Caco-2 (cell line): ENCODE measurements around the gene ZNF653. TPM values are rescaled to one million over a fixed set of nuclear protein-coding genes. Genes with fewer than 3 reads are reported as not detected.

ENCODE experiments used
- BruUV-seq: library from RNA; stranded (reverse); fragments of 400-500 nt; replicated peaks from 2 replicates; lab custom pipeline; 2021; lab: Mats Ljungman, UMichigan
- CTCF ChIA-PET: fragments of 300-600 bp; sonication (Branson Sonifier 250); formaldehyde crosslinking; loops from one replicate; lab custom pipeline; 2022; ENCODE audit warnings: antibody characterized with exemption; lab: Charles Lee
- POLR2A ChIA-PET: fragments of 300-600 bp; sonication (Branson Sonifier 250); formaldehyde crosslinking; loops from one replicate; lab custom pipeline; 2022; ENCODE audit warnings: antibody characterized with exemption; lab: Charles Lee
- DNase-seq, 2 experiments: peaks; one replicate each; pipeline versions ENCODE4 v3.0.0 to v3.0.0-alpha.2; 2020 to 2022
- H3K27me3 ChIP-seq: replicated peaks from 2 replicates; pipeline ENCODE4 v1.6.0; 2011; ENCODE audit warnings: low read length; ENCODE audit not compliant: control insufficient read depth, insufficient read depth
- H3K36me3 ChIP-seq: 2 replicates; pipeline ENCODE4 v1.5.1; 2011; ENCODE audit warnings: low read length; ENCODE audit not compliant: control insufficient read depth, insufficient read depth
- H3K4me1 ChIP-seq: fragments of 250-450 bp; sonication (Bioruptor Pico); 2 replicates; pipeline ENCODE4 v1.5.1; 2020; ENCODE audit warnings: mild to moderate bottlenecking
- H3K4me3 ChIP-seq: 2 replicates; pipeline ENCODE4 v1.5.1; 2011; ENCODE audit warnings: low read depth, mild to moderate bottlenecking, control low read depth, low read length
- H3K9me3 ChIP-seq: fragments of 250-450 bp; sonication (Bioruptor Pico); 2 replicates; pipeline ENCODE4 v1.5.1; 2020; ENCODE audit warnings: mild to moderate bottlenecking, moderate library complexity
- H3K27ac Mint-ChIP-seq: one replicate; pipeline ENCODE4 v1.8.0; 2022; ENCODE audit warnings: mixed read lengths; ENCODE audit not compliant: unreplicated experiment
- H3K27me3 Mint-ChIP-seq: one replicate; pipeline ENCODE4 v1.8.0; 2022; ENCODE audit warnings: mixed read lengths; ENCODE audit not compliant: insufficient read depth, unreplicated experiment
- H3K36me3 Mint-ChIP-seq: one replicate; pipeline ENCODE4 v1.8.0; 2022; ENCODE audit warnings: mild to moderate bottlenecking, mixed read lengths; ENCODE audit not compliant: insufficient read depth, unreplicated experiment
- H3K4me1 Mint-ChIP-seq: one replicate; pipeline ENCODE4 v1.8.0; 2022; ENCODE audit warnings: low read depth, mixed read lengths; ENCODE audit not compliant: unreplicated experiment
- H3K4me3 Mint-ChIP-seq: one replicate; pipeline ENCODE4 v1.8.0; 2022; ENCODE audit warnings: mild to moderate bottlenecking, moderate library complexity, mixed read lengths; ENCODE audit not compliant: unreplicated experiment
- H3K9me3 Mint-ChIP-seq: one replicate; pipeline ENCODE4 v1.8.0; 2022; ENCODE audit warnings: mixed read lengths; ENCODE audit not compliant: unreplicated experiment
- CTCF ChIP-seq, 2 experiments: fragments of 200-600 bp in 1 of 2; IDR thresholded peaks; 1 replicate in 1 of 2; 2 replicates in 1 of 2; pipeline versions ENCODE4 v1.5.1 to v1.8.0; 2011 to 2022; ENCODE audit warnings: antibody characterized with exemption in 1 of 2, control low read depth in 1 of 2, inconsistent platforms in 1 of 2, low read depth in 1 of 2, low read length in 1 of 2, mild to moderate bottlenecking in 1 of 2, moderate library complexity in 1 of 2; ENCODE audit not compliant: insufficient read depth in 1 of 2, severe bottlenecking in 1 of 2, unreplicated experiment in 1 of 2
- intact Hi-C: fragments of 100-400 bp; cut with micrococcal nuclease; formaldehyde crosslinking; loops from one replicate; pipeline ENCODE4 v1.10.0; 2022; ENCODE audit not compliant: unreplicated experiment
- total RNA-seq: library from RNA; stranded (reverse); gene quantifications from 2 replicates; pipeline ENCODE4 v1.2.3, GENCODE V29; 2022

ZNF653 gene
- total RNA-seq, 1 experiment from 2014 or later, result 6.1 TPM

GRCh38 chr19:11479898-11480714, 25.5 kb downstream of the ZNF653 start:
- no peaks in the 10 kb centered on the region for H3K9me3 ChIP-seq
- CTCF ChIA-PET, result interaction anchor here (0.6 to 1.3 kb wide), 5 partner anchors 45 to 186 kb away, joined by 3 to 11 read pairs (median 4); partner anchors contain the start of genes PRKCSH and SWSAP1
- H3K27me3 ChIP-seq, result no peaks in the 10 kb centered on the region; the same call in 1 of the 2 replicates
- H3K4me3 ChIP-seq, result peak overlapping the region; percentile 27
- no TSS peak for BruUV-seq
- DNase-seq, result no peak
- H3K9me3 Mint-ChIP-seq, result no peaks in the 10 kb centered on the region
- H3K4me3 Mint-ChIP-seq, result peak overlapping the region; percentile 40
- H3K36me3 Mint-ChIP-seq, result peaks cover 17% of the 10 kb centered on the region
- no peak overlapping the region for H3K27ac Mint-ChIP-seq
- H3K27me3 Mint-ChIP-seq, result peaks cover 9% of the 10 kb centered on the region
- no peaks in the 10 kb centered on the region for H3K36me3 ChIP-seq
- H3K4me1 ChIP-seq, result peaks cover 16% of the 10 kb centered on the region
- no peaks in the 10 kb centered on the region for H3K4me1 Mint-ChIP-seq
- intact Hi-C loops, result no loop called here
- POLR2A ChIA-PET, result no interaction called here
- no peak for TF ChIP-seq CTCF (IDR thresholded peaks at IDR 0.05; ENCODE audit: insufficient read depth in 1 of 2, low read depth in 1 of 2, low read length in 1 of 2, severe bottlenecking in 1 of 2, unreplicated experiment in 1 of 2)

GRCh38 chr19:11479090-11479897, 26.3 kb downstream of the ZNF653 start:
- H3K4me3 ChIP-seq, result peak overlapping the region; percentile 27
- H3K36me3 ChIP-seq, result no peaks in the 10 kb centered on the region
- H3K9me3 ChIP-seq, result no peaks in the 10 kb centered on the region
- peaks cover 16% of the 10 kb centered on the region for H3K4me1 ChIP-seq
- peak overlapping the region; percentile 61 for H3K4me3 Mint-ChIP-seq
- TF ChIP-seq CTCF (IDR thresholded peaks at IDR 0.05; ENCODE audit: insufficient read depth in 1 of 2, low read depth in 1 of 2, low read length in 1 of 2, severe bottlenecking in 1 of 2, unreplicated experiment in 1 of 2), result no peak
- ChIA-PET POLR2A (no interaction called here), CTCF (interaction anchor here (1.0 to 1.3 kb wide), 4 partner anchors 44 to 185 kb away, joined by 3 to 11 read pairs (median 4); partner anchors contain the start of genes PRKCSH and SWSAP1)
- DNase-seq, result peak; percentile 87 to 93
- H3K9me3 Mint-ChIP-seq, result no peaks in the 10 kb centered on the region
- H3K27me3 ChIP-seq, result no peaks in the 10 kb centered on the region; the same call in 1 of the 2 replicates
- BruUV-seq, result no TSS peak
- intact Hi-C loops, result no loop called here
- H3K27ac Mint-ChIP-seq, result no peak overlapping the region
- peaks cover 13% of the 10 kb centered on the region for H3K36me3 Mint-ChIP-seq
- H3K4me1 Mint-ChIP-seq, result no peaks in the 10 kb centered on the region
- H3K27me3 Mint-ChIP-seq, result peaks cover 9% of the 10 kb centered on the region
